IMR-90 (cell line): Measurements from ENCODE around the gene TP53BP2. TPM values are rescaled to one million over a fixed set of nuclear protein-coding genes. Genes with fewer than 3 reads are reported as not detected.

Experiments
- ATAC-seq: fragments of 200-7000 bp; cut with Tn5 transposase; 2 replicates; pipeline ENCODE4 v1.9.1; 2020; ENCODE audit warnings: low read depth, mild to moderate bottlenecking, moderate library complexity
- BruUV-seq: library from RNA; stranded (reverse); fragments of 400-500 nt; replicated peaks from 2 replicates; lab custom pipeline; 2021; lab: Mats Ljungman, UMichigan
- CTCF ChIA-PET: fragments of 300-600 bp; formaldehyde crosslinking; extraction: SDS; loops from one replicate; lab custom pipeline; 2021; ENCODE audit warnings: antibody characterized with exemption; lab: Yijun Ruan, JAX
- POLR2A ChIA-PET: fragments of 300-600 bp; sonication (Branson Sonifier 250); formaldehyde crosslinking; loops from one replicate; lab custom pipeline; 2022; ENCODE audit warnings: antibody characterized with exemption; ENCODE audit not compliant: unreplicated experiment; lab: Charles Lee
- DNase-seq: peaks from one replicate; pipeline ENCODE4 v3.0.0; 2013
- H2AFZ ChIP-seq: replicated peaks from 2 replicates; pipeline ENCODE3; 2013; ENCODE audit warnings: low read length, mild to moderate bottlenecking; ENCODE audit not compliant: poor library complexity
- H2AK5ac ChIP-seq: 2 replicates; pipeline ENCODE4 v1.6.1; 2013; ENCODE audit warnings: low read depth, low read length, inconsistent platforms
- H2AK9ac ChIP-seq: replicated peaks from 2 replicates; pipeline ENCODE3; 2013; ENCODE audit warnings: mild to moderate bottlenecking, low read depth, low read length, moderate library complexity; ENCODE audit not compliant: poor library complexity
- H2BK120ac ChIP-seq: 2 replicates; pipeline ENCODE4 v1.6.1; 2013; ENCODE audit warnings: low read depth, low read length, inconsistent platforms
- H2BK15ac ChIP-seq: 3 replicates; pipeline ENCODE4 v1.6.1; 2013; ENCODE audit warnings: low read depth, low read length, inconsistent platforms
- H2BK20ac ChIP-seq: 2 replicates; pipeline ENCODE4 v1.6.1; 2013; ENCODE audit warnings: low read depth, mild to moderate bottlenecking, inconsistent platforms, low read length, moderate library complexity
- H2BK5ac ChIP-seq: 2 replicates; pipeline ENCODE4 v1.6.1; 2013; ENCODE audit warnings: mild to moderate bottlenecking, low read depth, low read length, inconsistent platforms; ENCODE audit not compliant: poor library complexity, severe bottlenecking
- H3K14ac ChIP-seq: replicated peaks from 2 replicates; pipeline ENCODE4 v1.6.1; 2013; ENCODE audit warnings: low read depth, low read length, inconsistent platforms
- H3K18ac ChIP-seq: 2 replicates; pipeline ENCODE4 v1.6.1; 2013; ENCODE audit warnings: low read depth, low read length, control low read depth
- H3K23ac ChIP-seq: 2 replicates; pipeline ENCODE4 v1.6.1; 2013; ENCODE audit warnings: low read depth, low read length, inconsistent platforms
- H3K27ac ChIP-seq: 2 replicates; pipeline ENCODE4 v1.5.1; 2013; ENCODE audit warnings: mild to moderate bottlenecking, control low read depth, low read length; ENCODE audit not compliant: insufficient read depth
- H3K27me3 ChIP-seq: 2 replicates; pipeline ENCODE4 v1.6.1; 2013; ENCODE audit warnings: low read length; ENCODE audit not compliant: control insufficient read depth, insufficient read depth
- H3K36me3 ChIP-seq: 2 replicates; pipeline ENCODE4 v1.6.1; 2013; ENCODE audit warnings: low read length, mixed read lengths; ENCODE audit not compliant: control insufficient read depth, insufficient read depth
- H3K4ac ChIP-seq: 2 replicates; pipeline ENCODE4 v1.6.1; 2013; ENCODE audit warnings: low read depth, low read length, inconsistent platforms
- H3K4me1 ChIP-seq: 2 replicates; pipeline ENCODE4 v1.6.1; 2013; ENCODE audit warnings: low read length, mixed read lengths; ENCODE audit not compliant: control insufficient read depth, insufficient read depth
- H3K4me2 ChIP-seq: 2 replicates; pipeline ENCODE4 v1.6.1; 2013; ENCODE audit warnings: low read depth, mild to moderate bottlenecking, control low read depth, low read length, moderate library complexity
- H3K4me3 ChIP-seq: 2 replicates; pipeline ENCODE4 v1.5.1; 2013; ENCODE audit warnings: low read depth, mild to moderate bottlenecking, control low read depth, low read length, moderate library complexity; ENCODE audit not compliant: insufficient read depth
- H3K56ac ChIP-seq: 2 replicates; pipeline ENCODE4 v1.6.1; 2013; ENCODE audit warnings: low read length, inconsistent platforms; ENCODE audit not compliant: insufficient read depth; ENCODE audit errors: extremely low read depth
- H3K79me1 ChIP-seq, 2 experiments: 2 replicates each; pipeline ENCODE4 v1.6.1; 2013; ENCODE audit warnings: low read length in 2 of 2, inconsistent platforms in 1 of 2, low read depth in 1 of 2
- H3K9ac ChIP-seq: 2 replicates; pipeline ENCODE4 v1.6.1; 2013; ENCODE audit warnings: low read depth, low read length, control low read depth
- H3K9me1 ChIP-seq: 2 replicates; pipeline ENCODE4 v1.6.1; 2013; ENCODE audit warnings: low read length, inconsistent platforms; ENCODE audit not compliant: insufficient read depth
- H3K9me3 ChIP-seq: 2 replicates; pipeline ENCODE4 v1.6.1; 2013; ENCODE audit warnings: low read length; ENCODE audit not compliant: control insufficient read depth, insufficient read depth
- H4K20me1 ChIP-seq: 2 replicates; pipeline ENCODE4 v1.6.1; 2013; ENCODE audit warnings: low read length, inconsistent platforms; ENCODE audit not compliant: insufficient read depth
- H4K5ac ChIP-seq: 2 replicates; pipeline ENCODE4 v1.6.1; 2013; ENCODE audit warnings: mild to moderate bottlenecking, low read depth, low read length, control low read depth
- H4K8ac ChIP-seq, 2 experiments: 2 replicates each; pipeline ENCODE4 v1.6.1; 2013; ENCODE audit warnings: low read depth in 2 of 2, low read length in 2 of 2, control low read depth in 1 of 2, inconsistent platforms in 1 of 2
- H4K91ac ChIP-seq: 2 replicates; pipeline ENCODE4 v1.6.1; 2013; ENCODE audit warnings: low read depth, low read length, inconsistent platforms; ENCODE audit not compliant: insufficient read depth
- CEBPB ChIP-seq: IDR thresholded peaks from 2 replicates; pipeline ENCODE4 v1.6.1; 2012; ENCODE audit warnings: low read depth, low read length, improper control_type of control experiment
- CTCF ChIP-seq: conservative IDR thresholded peaks from 2 replicates; pipeline ENCODE4 v1.5.1; 2012; ENCODE audit warnings: mild to moderate bottlenecking, low read depth, low read length, improper control_type of control experiment
- FOS ChIP-seq: fragments of 150-350 bp; IDR thresholded peaks from 2 replicates; pipeline ENCODE4 v1.6.1; 2016; ENCODE audit warnings: low read depth, low read length
- WGBS, 2 experiments: methylation state at CpG; one replicate each; pipeline versions ENCODE4 v1.1.5 to v1.1.7; 2013; ENCODE audit warnings: missing lambda C conversion rate in 2 of 2; ENCODE audit not compliant: insufficient read length in 1 of 2; ENCODE audit errors: extremely low coverage in 2 of 2; 5-methylcytosine and 5-hydroxymethylcytosine counted together
- dilution Hi-C: fragments of 300-500 bp; cut with HindIII; formaldehyde crosslinking; loops from one replicate; pipeline ENCODE4 v1.14.3; 2018; ENCODE audit warnings: low sequenced_read_pairs; ENCODE audit not compliant: unreplicated experiment
- in situ Hi-C: fragments of 300-500 bp; cut with MboI; formaldehyde crosslinking; loops from 3 replicates; pipeline ENCODE4 v1.14.3; 2019; ENCODE audit warnings: low sequenced_read_pairs, inconsistent platforms, mixed read lengths
- intact Hi-C: fragments of 100-400 bp; cut with micrococcal nuclease; formaldehyde crosslinking; loops from 2 replicates; pipeline ENCODE4 v1.10.0; 2022
- polyA plus RNA-seq, 3 experiments: library from polyadenylated mRNA; depleted of rRNA; stranded (reverse); fragments of >200 nt; gene quantifications; 2 replicates each; pipeline ENCODE4 v1.2.3, GENCODE V29; 2012; ENCODE audit warnings: low replicate concordance in 1 of 3
- total RNA-seq: library from RNA; depleted of rRNA; stranded (reverse); fragments of >200 nt; gene quantifications from 2 replicates; pipeline ENCODE4 v1.2.3, GENCODE V29; 2012

The TP53BP2 gene
- total and polyA plus RNA-seq, 2 of the 4 experiments (the other 2 are of a cell fraction): 19.9 to 35.0 TPM

GRCh38 chr1:223827193-223827663, 18.5 kb downstream of the TP53BP2 start:
- WGBS, 2 experiments: 100% methylated on average over 3 of the region's 3 CpGs; no CpG with 5 or more reads in 1 of the 2 experiments
- dilution Hi-C loops: no loop called here
- Histone ChIP-seq H2AK9ac (no peak overlapping the region), H3K36me3 (no peaks in the 10 kb centered on the region), H3K18ac (no peak overlapping the region), H3K27ac (no peak overlapping the region), H3K9ac (no peak overlapping the region), H3K9me3 (no peaks in the 10 kb centered on the region), H4K8ac (peak overlapping the region; percentile 20 to 22; a peak in 2 of 4 replicates), H3K14ac (peak overlapping the region; percentile 83), H2AFZ (no peak overlapping the region), H3K79me1 (peaks cover 29 to 60% of the 10 kb centered on the region in 2 experiments), H4K91ac (no peak overlapping the region), H3K4ac (peak overlapping the region; percentile 3; the same call in 1 of the 2 replicates), H2BK15ac (no peak overlapping the region), H2BK20ac (no peak overlapping the region), H3K4me1 (peaks cover 13% of the 10 kb centered on the region), H3K4me3 (no peak overlapping the region), H2BK120ac (no peak overlapping the region), H3K4me2 (no peak overlapping the region), H3K9me1 (peaks cover 24% of the 10 kb centered on the region), H3K56ac (no peak overlapping the region), H4K5ac (no peak overlapping the region), H2AK5ac (no peak overlapping the region), H4K20me1 (peaks cover 58% of the 10 kb centered on the region), H3K23ac (peak overlapping the region; percentile 1; the same call in 1 of the 2 replicates), H2BK5ac (peak overlapping the region; percentile 43), H3K27me3 (no peaks in the 10 kb centered on the region)
- ATAC-seq (peak; percentile 48; the same call in 1 of the 2 replicates), DNase-seq (peak; percentile 59)
- TF ChIP-seq CTCF (no peak), FOS (no peak), CEBPB (no peak)
- in situ Hi-C loops: no loop called here
- intact Hi-C loops: no loop called here
- no TSS peak for BruUV-seq
- CTCF ChIA-PET: no interaction called here
- POLR2A ChIA-PET: no interaction called here
